A549 (cell line): ENCODE measurements around the gene SLAIN2.

ENCODE experiments used
- CTCF ChIP-seq: fragments of >200 bp; sonication (Bioruptor Twin); formaldehyde crosslinking; IDR thresholded peaks from 3 replicates; pipeline ENCODE4 v1.5.1; 2016
- FOSL2 ChIP-seq, 2 experiments: fragments of 450-650 bp in 1 of 2; fragments of >200 bp in 1 of 2; sonication (Bioruptor Twin) in 1 of 2; formaldehyde crosslinking; IDR thresholded peaks; 2 replicates each; pipeline versions ENCODE4 v1.5.0 to v1.6.1; 2016 to 2020; ENCODE audit warnings: mild to moderate bottlenecking in 1 of 2, moderate library complexity in 1 of 2
- HDAC2 ChIP-seq: fragments of 200-600 bp; sonication (generic); IDR thresholded peaks from 2 replicates; pipeline ENCODE4 v1.6.1; 2016

DNA sequence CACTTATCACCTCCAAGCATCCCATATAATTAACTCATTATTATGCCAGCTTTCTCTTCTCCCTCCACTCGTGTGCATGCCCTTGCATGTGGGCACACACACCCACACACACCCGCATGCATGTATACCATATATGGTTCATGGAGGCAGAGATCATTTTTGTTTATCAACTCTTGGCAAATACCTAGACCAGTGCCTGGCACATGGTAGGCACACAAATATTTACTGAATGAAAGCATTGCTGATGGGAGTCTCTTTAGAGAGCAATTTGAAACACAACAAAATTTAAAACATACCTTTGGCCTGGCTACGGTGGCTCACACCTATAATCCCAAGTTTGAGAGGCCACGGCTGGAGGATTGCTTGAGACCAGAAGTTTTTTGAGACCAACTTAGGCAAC, 90.7 kb downstream of the SLAIN2 start:
- TF ChIP-seq CTCF (no peak), FOSL2 (IDR thresholded peaks at IDR 0.05) (no peak), FOSL2 (CRISPR knock-in tag; IDR thresholded peaks at IDR 0.05) (no peak), HDAC2 (no peak)
